HEK293 (cell line): ENCODE measurements around the gene KRT222.

ENCODE experiments used
- CTCF ChIA-PET: fragments of 350-600 bp; formaldehyde crosslinking; extraction: SDS; loops from one replicate; lab custom pipeline; 2021; ENCODE audit warnings: antibody characterized with exemption; lab: Yijun Ruan, JAX
- POLR2A ChIA-PET: fragments of 300-600 bp; formaldehyde crosslinking; extraction: SDS; loops from one replicate; lab custom pipeline; 2020; ENCODE audit warnings: antibody characterized with exemption, inconsistent platforms; lab: Yijun Ruan, JAX
- H3K27ac ChIP-seq: fragments of 200-500 bp; sonication (Bioruptor generic); 2 replicates; pipeline ENCODE4 v1.5.1; 2014; ENCODE audit warnings: low read depth, low read length, control low read depth, inconsistent platforms; ENCODE audit errors: extremely low read depth
- H3K36me3 ChIP-seq, 2 experiments: fragments of 200-500 bp in 1 of 2; sonication (Bioruptor generic) in 1 of 2; 1 replicate in 1 of 2; 2 replicates in 1 of 2; pipeline ENCODE4 v1.5.1; 2014 to 2017; ENCODE audit warnings: inconsistent platforms in 2 of 2, low read length in 2 of 2; ENCODE audit not compliant: control insufficient read depth in 2 of 2, insufficient read depth in 1 of 2
- H3K4me1 ChIP-seq: fragments of 200-500 bp; sonication (Bioruptor generic); 2 replicates; pipeline ENCODE4 v1.5.1; 2014; ENCODE audit warnings: mild to moderate bottlenecking, low read length, inconsistent platforms; ENCODE audit not compliant: control insufficient read depth, insufficient read depth
- H3K4me3 ChIP-seq: 2 replicates; pipeline ENCODE4 v1.5.1; 2011; ENCODE audit warnings: low read depth, mild to moderate bottlenecking, control low read depth, low read length, moderate library complexity
- H3K9me3 ChIP-seq: fragments of 200-500 bp; sonication (Bioruptor generic); 2 replicates; pipeline ENCODE4 v1.5.1; 2014; ENCODE audit warnings: low read depth, low read length, inconsistent platforms; ENCODE audit not compliant: control insufficient read depth, insufficient read depth
- BCL11A ChIP-seq: fragments of 450-650 bp; formaldehyde crosslinking; IDR thresholded peaks from 2 replicates; pipeline ENCODE4 v1.5.1; 2016; ENCODE audit warnings: low read depth, missing biosample characterization, missing genetic modification characterization
- FEZF1 ChIP-seq: fragments of 450-650 bp; formaldehyde crosslinking; IDR thresholded peaks from 2 replicates; pipeline ENCODE4 v1.5.1; 2016; ENCODE audit warnings: missing biosample characterization, missing genetic modification characterization
- GLIS2 ChIP-seq: fragments of 450-650 bp; formaldehyde crosslinking; IDR thresholded peaks from 2 replicates; pipeline ENCODE4 v1.5.1; 2016; ENCODE audit warnings: missing biosample characterization, missing genetic modification characterization
- KLF10 ChIP-seq: fragments of 450-650 bp; IDR thresholded peaks from 2 replicates; pipeline ENCODE4 v1.5.1; 2018; ENCODE audit warnings: missing biosample characterization, mild to moderate bottlenecking, missing genetic modification characterization
- ZIC2 ChIP-seq: fragments of 450-650 bp; formaldehyde crosslinking; IDR thresholded peaks from 2 replicates; pipeline ENCODE4 v1.5.1; 2016; ENCODE audit warnings: missing biosample characterization, missing genetic modification characterization
- ZNF146 ChIP-seq: fragments of 450-650 bp; formaldehyde crosslinking; IDR thresholded peaks from 2 replicates; pipeline ENCODE4 v1.5.1; 2016; ENCODE audit warnings: missing biosample characterization, missing genetic modification characterization
- ZNF266 ChIP-seq: fragments of 450-650 bp; formaldehyde crosslinking; IDR thresholded peaks from 2 replicates; pipeline ENCODE4 v1.5.1; 2016; ENCODE audit warnings: missing biosample characterization, missing genetic modification characterization, low read depth
- ZNF274 ChIP-seq, 2 experiments: fragments of 200-500 bp in 1 of 2; fragments of 450-650 bp in 1 of 2; sonication (Bioruptor generic) in 1 of 2; formaldehyde crosslinking in 1 of 2; IDR thresholded peaks; 2 replicates each; pipeline versions ENCODE4 v1.5.1 to v1.6.1; 2014 to 2016; ENCODE audit warnings: borderline replicate concordance in 1 of 2, inconsistent platforms in 1 of 2, low read length in 1 of 2, missing biosample characterization in 1 of 2, missing genetic modification characterization in 1 of 2
- ZNF335 ChIP-seq: fragments of 450-650 bp; formaldehyde crosslinking; conservative IDR thresholded peaks from 2 replicates; pipeline ENCODE4 v1.5.1; 2016; ENCODE audit warnings: missing biosample characterization, missing genetic modification characterization
- ZNF433 ChIP-seq: fragments of 450-650 bp; formaldehyde crosslinking; IDR thresholded peaks from 2 replicates; pipeline ENCODE4 v1.5.1; 2016; ENCODE audit warnings: missing biosample characterization, missing genetic modification characterization, low read depth
- ZNF48 ChIP-seq: fragments of 450-650 bp; formaldehyde crosslinking; IDR thresholded peaks from 2 replicates; pipeline ENCODE4 v1.5.1; 2016; ENCODE audit warnings: missing biosample characterization, missing genetic modification characterization
- ZNF585B ChIP-seq: fragments of 450-650 bp; formaldehyde crosslinking; IDR thresholded peaks from 2 replicates; pipeline ENCODE4 v1.5.1; 2016; ENCODE audit warnings: missing biosample characterization, missing genetic modification characterization
- ZNF596 ChIP-seq: fragments of 450-650 bp; IDR thresholded peaks from 2 replicates; pipeline ENCODE4 v1.5.0; 2018; ENCODE audit warnings: missing biosample characterization, mild to moderate bottlenecking, missing genetic modification characterization, moderate library complexity
- ZNF623 ChIP-seq: fragments of 450-650 bp; formaldehyde crosslinking; IDR thresholded peaks from 2 replicates; pipeline ENCODE4 v1.5.1; 2016; ENCODE audit warnings: missing biosample characterization, missing genetic modification characterization
- TF ChIP-seq, protein P1 (sequence below): fragments of 450-650 bp; formaldehyde crosslinking; IDR thresholded peaks from 2 replicates; pipeline ENCODE4 v1.5.1; 2016; ENCODE audit warnings: missing biosample characterization, missing genetic modification characterization
- TF ChIP-seq, protein P2 (sequence below): fragments of 450-650 bp; formaldehyde crosslinking; IDR thresholded peaks from 2 replicates; pipeline ENCODE4 v1.5.0; 2017; ENCODE audit warnings: missing biosample characterization, missing genetic modification characterization, borderline replicate concordance
- TF ChIP-seq, protein P3 (sequence below): fragments of 450-650 bp; formaldehyde crosslinking; IDR thresholded peaks from 2 replicates; pipeline ENCODE4 v1.5.1; 2016; ENCODE audit warnings: missing biosample characterization, missing genetic modification characterization
- TF ChIP-seq, protein P4 (sequence below): fragments of 450-650 bp; formaldehyde crosslinking; IDR thresholded peaks from 2 replicates; pipeline ENCODE4 v1.5.1; 2016; ENCODE audit warnings: missing biosample characterization, missing genetic modification characterization
- TF ChIP-seq, protein P5 (sequence below): fragments of 450-650 bp; IDR thresholded peaks from 2 replicates; pipeline ENCODE4 v1.5.1; 2018; ENCODE audit warnings: missing biosample characterization, missing genetic modification characterization

The KRT222 gene

DNA sequence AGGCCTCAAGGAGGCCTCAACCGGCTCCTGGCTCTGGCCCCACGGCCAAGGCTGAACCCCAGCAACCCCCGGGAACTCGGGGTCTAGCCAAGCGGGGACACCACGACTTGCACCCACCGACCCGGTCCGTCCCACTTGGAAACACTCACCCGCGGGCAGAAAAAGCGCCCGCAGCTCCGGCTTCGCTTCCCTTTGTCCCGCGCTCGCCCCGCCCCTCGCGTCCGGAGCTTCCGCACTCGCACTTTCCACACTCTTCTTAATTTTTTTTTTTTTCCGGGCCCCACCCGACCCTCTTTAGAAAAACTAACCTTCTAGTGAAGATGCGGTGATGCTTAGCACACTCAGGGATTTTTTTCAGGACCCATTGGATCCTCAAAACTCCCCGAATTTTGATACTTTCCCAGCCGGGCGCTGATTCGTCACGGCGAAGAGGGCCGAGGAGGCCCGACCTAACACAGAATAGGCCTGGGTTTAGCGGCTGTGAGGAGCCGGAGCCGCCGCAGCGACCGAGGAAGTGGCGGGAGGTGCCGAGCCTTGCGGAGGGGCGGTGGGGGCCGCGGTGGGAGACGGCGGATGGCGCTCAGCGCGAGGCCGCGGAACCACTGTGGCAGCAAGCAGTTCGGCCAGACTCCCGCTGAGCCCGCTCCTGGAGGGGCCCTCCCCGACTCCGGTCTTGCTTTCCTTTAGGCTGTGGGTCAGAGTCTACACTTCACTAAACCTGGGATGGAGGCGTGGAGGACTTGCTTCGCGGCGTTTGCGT lies 17.2 kb downstream of the KRT222 start, which contains the start of gene SMARCE1 (continued):
- TF ChIP-seq ZNF433 (tag by site-specific recombination) (no peak), KLF10 (tag by site-specific recombination) (peak; percentile 77), GLIS2 (tag by site-specific recombination) (peak; percentile 93), ZNF48 (tag by site-specific recombination) (no peak), ZNF585B (no peak), ZNF596 (tag by site-specific recombination) (no peak), ZNF146 (tag by site-specific recombination) (peak; percentile 41; the same call in 1 of the 2 replicates), ZIC2 (peak; percentile 98), BCL11A (0 out of 2 replicates have a peak, but pooled peaks have one; percentile 21), FEZF1 (tag by site-specific recombination) (no peak)
- TF ChIP-seq, protein P1, sequence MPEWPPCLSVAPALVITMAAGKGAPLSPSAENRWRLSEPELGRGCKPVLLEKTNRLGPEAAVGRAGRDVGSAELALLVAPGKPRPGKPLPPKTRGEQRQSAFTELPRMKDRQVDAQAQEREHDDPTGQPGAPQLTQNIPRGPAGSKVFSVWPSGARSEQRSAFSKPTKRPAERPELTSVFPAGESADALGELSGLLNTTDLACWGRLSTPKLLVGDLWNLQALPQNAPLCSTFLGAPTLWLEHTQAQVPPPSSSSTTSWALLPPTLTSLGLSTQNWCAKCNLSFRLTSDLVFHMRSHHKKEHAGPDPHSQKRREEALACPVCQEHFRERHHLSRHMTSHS: no peak; the same call in 1 of the 2 replicates
- TF ChIP-seq, protein P2, sequence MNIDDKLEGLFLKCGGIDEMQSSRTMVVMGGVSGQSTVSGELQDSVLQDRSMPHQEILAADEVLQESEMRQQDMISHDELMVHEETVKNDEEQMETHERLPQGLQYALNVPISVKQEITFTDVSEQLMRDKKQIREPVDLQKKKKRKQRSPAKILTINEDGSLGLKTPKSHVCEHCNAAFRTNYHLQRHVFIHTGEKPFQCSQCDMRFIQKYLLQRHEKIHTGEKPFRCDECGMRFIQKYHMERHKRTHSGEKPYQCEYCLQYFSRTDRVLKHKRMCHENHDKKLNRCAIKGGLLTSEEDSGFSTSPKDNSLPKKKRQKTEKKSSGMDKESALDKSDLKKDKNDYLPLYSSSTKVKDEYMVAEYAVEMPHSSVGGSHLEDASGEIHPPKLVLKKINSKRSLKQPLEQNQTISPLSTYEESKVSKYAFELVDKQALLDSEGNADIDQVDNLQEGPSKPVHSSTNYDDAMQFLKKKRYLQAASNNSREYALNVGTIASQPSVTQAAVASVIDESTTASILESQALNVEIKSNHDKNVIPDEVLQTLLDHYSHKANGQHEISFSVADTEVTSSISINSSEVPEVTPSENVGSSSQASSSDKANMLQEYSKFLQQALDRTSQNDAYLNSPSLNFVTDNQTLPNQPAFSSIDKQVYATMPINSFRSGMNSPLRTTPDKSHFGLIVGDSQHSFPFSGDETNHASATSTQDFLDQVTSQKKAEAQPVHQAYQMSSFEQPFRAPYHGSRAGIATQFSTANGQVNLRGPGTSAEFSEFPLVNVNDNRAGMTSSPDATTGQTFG (tag by site-specific recombination): 0 out of 2 replicates have a peak, but pooled peaks have one; percentile 25
- TF ChIP-seq, protein P3, sequence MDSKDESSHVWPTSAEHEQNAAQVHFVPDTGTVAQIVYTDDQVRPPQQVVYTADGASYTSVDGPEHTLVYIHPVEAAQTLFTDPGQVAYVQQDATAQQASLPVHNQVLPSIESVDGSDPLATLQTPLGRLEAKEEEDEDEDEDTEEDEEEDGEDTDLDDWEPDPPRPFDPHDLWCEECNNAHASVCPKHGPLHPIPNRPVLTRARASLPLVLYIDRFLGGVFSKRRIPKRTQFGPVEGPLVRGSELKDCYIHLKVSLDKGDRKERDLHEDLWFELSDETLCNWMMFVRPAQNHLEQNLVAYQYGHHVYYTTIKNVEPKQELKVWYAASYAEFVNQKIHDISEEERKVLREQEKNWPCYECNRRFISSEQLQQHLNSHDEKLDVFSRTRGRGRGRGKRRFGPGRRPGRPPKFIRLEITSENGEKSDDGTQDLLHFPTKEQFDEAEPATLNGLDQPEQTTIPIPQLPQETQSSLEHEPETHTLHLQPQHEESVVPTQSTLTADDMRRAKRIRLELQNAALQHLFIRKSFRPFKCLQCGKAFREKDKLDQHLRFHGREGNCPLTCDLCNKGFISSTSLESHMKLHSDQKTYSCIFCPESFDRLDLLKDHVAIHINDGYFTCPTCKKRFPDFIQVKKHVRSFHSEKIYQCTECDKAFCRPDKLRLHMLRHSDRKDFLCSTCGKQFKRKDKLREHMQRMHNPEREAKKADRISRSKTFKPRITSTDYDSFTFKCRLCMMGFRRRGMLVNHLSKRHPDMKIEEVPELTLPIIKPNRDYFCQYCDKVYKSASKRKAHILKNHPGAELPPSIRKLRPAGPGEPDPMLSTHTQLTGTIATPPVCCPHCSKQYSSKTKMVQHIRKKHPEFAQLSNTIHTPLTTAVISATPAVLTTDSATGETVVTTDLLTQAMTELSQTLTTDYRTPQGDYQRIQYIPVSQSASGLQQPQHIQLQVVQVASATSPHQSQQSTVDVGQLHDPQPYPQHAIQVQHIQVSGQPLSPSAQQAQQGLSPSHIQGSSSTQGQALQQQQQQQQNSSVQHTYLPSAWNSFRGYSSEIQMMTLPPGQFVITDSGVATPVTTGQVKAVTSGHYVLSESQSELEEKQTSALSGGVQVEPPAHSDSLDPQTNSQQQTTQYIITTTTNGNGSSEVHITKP (tag by site-specific recombination): peak; percentile 54; the same call in 1 of the 2 replicates
- TF ChIP-seq, protein P4, sequence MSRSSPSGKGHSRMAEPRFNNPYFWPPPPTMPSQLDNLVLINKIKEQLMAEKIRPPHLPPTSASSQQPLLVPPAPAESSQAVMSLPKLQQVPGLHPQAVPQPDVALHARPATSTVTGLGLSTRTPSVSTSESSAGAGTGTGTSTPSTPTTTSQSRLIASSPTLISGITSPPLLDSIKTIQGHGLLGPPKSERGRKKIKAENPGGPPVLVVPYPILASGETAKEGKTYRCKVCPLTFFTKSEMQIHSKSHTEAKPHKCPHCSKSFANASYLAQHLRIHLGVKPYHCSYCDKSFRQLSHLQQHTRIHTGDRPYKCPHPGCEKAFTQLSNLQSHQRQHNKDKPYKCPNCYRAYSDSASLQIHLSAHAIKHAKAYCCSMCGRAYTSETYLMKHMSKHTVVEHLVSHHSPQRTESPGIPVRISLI (tag by site-specific recombination): no peak

DNA sequence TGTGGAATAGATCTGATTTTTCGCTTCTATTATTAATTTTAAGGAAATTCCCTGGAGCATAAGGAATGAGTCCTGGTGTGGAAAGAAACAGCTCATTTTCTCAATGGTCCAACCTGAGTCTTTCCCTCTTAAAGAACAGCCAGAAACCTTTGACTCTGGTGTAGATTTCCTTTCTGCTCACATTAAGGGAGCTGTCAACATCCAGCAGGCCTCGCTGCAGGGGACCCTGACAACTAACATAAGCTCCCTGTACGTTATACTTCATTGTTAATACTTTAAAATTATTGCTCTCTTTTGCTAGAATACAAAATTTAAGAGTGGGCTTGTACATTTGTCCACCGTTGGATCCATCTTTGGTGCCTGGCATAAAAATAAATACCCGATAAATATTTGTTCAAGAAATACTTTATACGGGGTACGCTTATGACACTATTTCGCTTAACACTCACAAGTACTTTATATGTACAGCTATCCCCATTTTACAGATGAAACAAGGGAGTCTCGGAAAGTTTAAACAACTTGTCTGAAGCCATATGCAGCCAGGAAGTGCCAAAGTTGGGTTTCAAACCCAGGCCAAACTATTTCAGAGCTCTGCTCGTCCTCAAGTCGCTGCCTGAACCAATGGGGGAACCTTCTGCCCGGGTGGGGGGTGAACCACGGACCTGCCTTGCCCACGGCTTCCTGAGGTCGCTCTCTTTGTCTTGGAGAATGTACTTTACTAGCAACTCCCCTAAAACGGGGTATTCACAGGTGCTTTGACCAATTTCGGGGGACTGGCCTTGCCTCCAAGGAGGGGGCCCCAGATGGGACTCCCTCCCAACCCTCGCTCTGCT lies 18.0 kb downstream of the KRT222 start:
- Histone ChIP-seq H3K36me3 (peaks cover 39% of the 10 kb centered on the region in 2 experiments), H3K4me3 (peak overlapping the region; percentile 84), H3K4me1 (peaks cover 12% of the 10 kb centered on the region; the same call in 1 of the 2 replicates), H3K27ac (peak overlapping the region; percentile 98), H3K9me3 (no peaks in the 10 kb centered on the region)
- POLR2A ChIA-PET: interaction anchor here (0.6 to 2.1 kb wide), 12 partner anchors 9 to 1086 kb away, joined by 3 to 9 read pairs (median 3); partner anchors contain the start of gene EIF1
- CTCF ChIA-PET: interaction anchor here (0.7 to 2.1 kb wide), 9 partner anchors 16 to 942 kb away, joined by 3 to 5 read pairs (median 4); no protein-coding TSS in a partner anchor
- TF ChIP-seq, protein P3 (tag by site-specific recombination): peak; percentile 79; the same call in 1 of the 2 replicates
- TF ChIP-seq ZNF335 (tag by site-specific recombination) (0 out of 2 replicates have a peak, but pooled peaks have one; percentile 12), ZNF274 (IDR thresholded peaks at IDR 0.05; ENCODE audit: low read length) (no peak), ZNF274 (tag by site-specific recombination; IDR thresholded peaks at IDR 0.05; ENCODE audit: borderline replicate concordance) (no peak), ZNF623 (tag by site-specific recombination) (no peak), ZNF266 (tag by site-specific recombination) (no peak)
- TF ChIP-seq, protein P5, sequence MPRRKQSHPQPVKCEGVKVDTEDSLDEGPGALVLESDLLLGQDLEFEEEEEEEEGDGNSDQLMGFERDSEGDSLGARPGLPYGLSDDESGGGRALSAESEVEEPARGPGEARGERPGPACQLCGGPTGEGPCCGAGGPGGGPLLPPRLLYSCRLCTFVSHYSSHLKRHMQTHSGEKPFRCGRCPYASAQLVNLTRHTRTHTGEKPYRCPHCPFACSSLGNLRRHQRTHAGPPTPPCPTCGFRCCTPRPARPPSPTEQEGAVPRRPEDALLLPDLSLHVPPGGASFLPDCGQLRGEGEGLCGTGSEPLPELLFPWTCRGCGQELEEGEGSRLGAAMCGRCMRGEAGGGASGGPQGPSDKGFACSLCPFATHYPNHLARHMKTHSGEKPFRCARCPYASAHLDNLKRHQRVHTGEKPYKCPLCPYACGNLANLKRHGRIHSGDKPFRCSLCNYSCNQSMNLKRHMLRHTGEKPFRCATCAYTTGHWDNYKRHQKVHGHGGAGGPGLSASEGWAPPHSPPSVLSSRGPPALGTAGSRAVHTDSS (tag by site-specific recombination): 0 out of 2 replicates have a peak, but pooled peaks have one; percentile 3
